Activated CD8-positive, alpha-beta T cell treated with anti-CD3 and anti-CD28 coated beads for 36 hours (primary cell): ENCODE results near the gene JAKMIP2. TPM values are rescaled to one million over a fixed set of nuclear protein-coding genes. Genes with fewer than 3 reads are reported as not detected.
"Not testable (repeated sequence)": the region's sequence is repeated elsewhere in the genome, so short reads cannot be mapped to it uniquely, and the experiment has no call there.

Source experiments
- ATAC-seq: fragments of 200-7000 bp; cut with Tn5 transposase; one replicate; pipeline ENCODE4 v1.10.0; 2021; ENCODE audit warnings: mild to moderate bottlenecking, moderate library complexity
- CTCF ChIA-PET: fragments of 350-600 bp; sonication (Branson Sonifier 250); formaldehyde crosslinking; loops from one replicate; lab custom pipeline; 2021; ENCODE audit warnings: antibody characterized with exemption; lab: Charles Lee
- POLR2A ChIA-PET: fragments of 350-600 bp; sonication (Branson Sonifier 250); formaldehyde crosslinking; loops from one replicate; lab custom pipeline; 2021; ENCODE audit warnings: antibody characterized with exemption; lab: Charles Lee
- DNase-seq: peaks from one replicate; pipeline ENCODE4 v3.0.0-alpha.2; 2020
- H3K27ac Mint-ChIP-seq: one replicate; pipeline ENCODE4 v1.8.0; 2021; ENCODE audit warnings: mild to moderate bottlenecking, mixed read lengths
- H3K27me3 Mint-ChIP-seq: one replicate; pipeline ENCODE4 v1.8.0; 2021; ENCODE audit warnings: mixed read lengths
- H3K36me3 Mint-ChIP-seq: one replicate; pipeline ENCODE4 v1.8.0; 2021; ENCODE audit warnings: low read depth, mixed read lengths
- H3K4me1 Mint-ChIP-seq: one replicate; pipeline ENCODE4 v1.8.0; 2021; ENCODE audit warnings: low read depth, mixed read lengths
- H3K4me3 Mint-ChIP-seq: one replicate; pipeline ENCODE4 v1.8.0; 2021; ENCODE audit warnings: mild to moderate bottlenecking, moderate library complexity, mixed read lengths
- H3K9me3 Mint-ChIP-seq: one replicate; pipeline ENCODE4 v1.8.0; 2021; ENCODE audit warnings: mixed read lengths
- CTCF ChIP-seq: fragments of 200-600 bp; IDR thresholded peaks from one replicate; pipeline ENCODE4 v1.8.0; 2022; ENCODE audit warnings: antibody characterized with exemption, mild to moderate bottlenecking
- intact Hi-C: fragments of 100-400 bp; cut with micrococcal nuclease; formaldehyde crosslinking; loops from one replicate; pipeline ENCODE4 v1.10.0; 2022
- total RNA-seq, 2 experiments: library from RNA; stranded (reverse); gene quantifications; one replicate each; pipeline ENCODE4 v1.2.3, GENCODE V29; 2021

JAKMIP2 gene
- total RNA-seq, 2 experiments from 2014 or later = 2.6 to 3.2 TPM

DNA sequence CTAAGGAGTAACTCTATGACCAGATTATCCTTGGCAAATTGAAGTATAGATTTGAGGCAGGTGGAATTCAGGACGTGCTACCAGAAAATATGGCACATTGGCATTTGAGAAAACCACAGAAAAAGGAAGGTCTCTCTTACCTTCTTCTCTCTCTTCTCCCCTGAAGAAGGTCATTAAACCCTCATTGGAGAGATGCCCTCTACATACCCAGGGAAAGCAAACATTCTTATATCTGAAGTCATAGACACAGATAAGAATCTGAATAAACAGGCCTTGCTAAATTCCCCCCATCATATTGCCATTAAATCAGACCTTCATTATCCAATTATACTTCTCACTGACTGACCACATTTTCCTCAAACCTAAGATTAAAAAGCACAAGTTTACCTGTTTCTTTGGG, 31.2 kb upstream of the JAKMIP2 start:
- DNase-seq (no peak), ATAC-seq (no peak)
- Mint-ChIP-seq H3K4me3 (no peak overlapping the region), H3K9me3 (no peaks in the 10 kb centered on the region), H3K27me3 (no peaks in the 10 kb centered on the region), H3K27ac (no peak overlapping the region), H3K36me3 (no peaks in the 10 kb centered on the region), H3K4me1 (no peaks in the 10 kb centered on the region)
- ChIA-PET CTCF (no interaction called here), POLR2A (no interaction called here)
- no peak for TF ChIP-seq CTCF
- intact Hi-C loops = no loop called here

DNA sequence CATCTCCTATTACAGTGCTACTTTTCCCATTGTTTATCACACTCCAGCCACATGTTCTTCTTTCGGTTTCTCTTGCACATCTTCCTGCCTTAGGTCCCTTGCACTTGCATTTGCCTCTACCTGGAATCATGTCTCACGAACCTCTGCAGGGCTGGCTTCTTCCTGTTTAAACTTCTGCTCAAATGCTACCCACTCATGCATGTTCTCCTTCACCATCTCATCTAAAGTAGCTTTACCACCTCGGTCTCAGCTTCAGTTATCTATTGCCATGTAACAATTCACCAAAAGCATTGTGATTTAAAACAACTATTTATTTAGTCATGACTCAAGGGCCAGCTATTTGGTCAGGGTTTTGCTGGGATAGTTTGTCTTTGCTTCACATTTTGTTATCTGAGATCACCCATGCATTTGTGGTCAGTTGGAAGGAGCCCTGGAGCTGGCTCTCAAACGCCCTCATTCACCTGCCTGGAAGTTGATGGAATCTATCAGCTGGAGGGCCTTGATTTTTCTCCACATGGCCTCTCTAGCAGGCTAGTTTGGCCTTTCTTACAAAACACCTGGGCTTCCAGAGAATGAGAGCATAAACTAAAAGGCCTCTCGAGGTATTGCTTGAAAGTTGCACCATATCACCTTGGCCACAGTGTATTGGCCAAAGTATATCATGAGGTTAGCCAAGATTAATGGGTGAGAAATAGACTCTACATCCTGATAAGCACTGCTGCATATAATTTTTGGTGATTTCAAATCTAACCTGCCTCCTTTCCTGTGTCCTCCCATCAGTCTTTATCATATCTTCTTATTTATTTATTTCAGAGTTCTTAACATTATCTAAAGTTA, 27.5 kb upstream of the JAKMIP2 start:
- ATAC-seq = no peak
- H3K36me3 Mint-ChIP-seq = no peaks in the 10 kb centered on the region
- H3K4me1 Mint-ChIP-seq = peaks cover 6% of the 10 kb centered on the region
- H3K27me3 Mint-ChIP-seq = no peaks in the 10 kb centered on the region
- no peak overlapping the region for H3K4me3 Mint-ChIP-seq
- CTCF ChIA-PET = interaction anchor here (3.5 kb wide), 1 partner anchor 12 kb away, joined by 13 read pairs; no protein-coding TSS in a partner anchor
- no peak overlapping the region for H3K27ac Mint-ChIP-seq
- H3K9me3 Mint-ChIP-seq = no peaks in the 10 kb centered on the region
- intact Hi-C loops = no loop called here
- POLR2A ChIA-PET = no interaction called here
- TF ChIP-seq CTCF = no peak
- DNase-seq = no peak

DNA sequence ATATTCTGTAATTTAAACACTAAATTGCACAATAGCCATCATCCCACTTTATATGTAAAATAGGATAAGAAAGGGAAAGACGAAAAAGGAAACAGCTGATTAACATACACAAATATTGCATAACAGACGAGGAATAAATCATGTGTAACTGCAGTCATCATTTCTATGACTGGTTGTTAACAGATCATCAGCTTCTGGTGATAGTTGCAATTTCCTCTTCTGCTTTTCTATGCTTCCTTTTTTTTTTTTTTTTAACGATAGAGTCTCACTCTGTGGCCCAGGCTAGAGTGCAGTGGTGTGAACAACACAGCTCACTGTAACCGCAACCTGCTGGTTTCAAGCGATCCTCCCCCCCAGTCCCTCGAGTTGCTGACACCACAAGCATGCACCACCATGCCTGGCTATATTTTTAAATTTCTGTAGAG, 22.5 kb upstream of the JAKMIP2 start:
- intact Hi-C loops = no loop called here
- Mint-ChIP-seq H3K36me3 (no peaks in the 10 kb centered on the region), H3K9me3 (no peaks in the 10 kb centered on the region), H3K4me3 (no peak overlapping the region), H3K4me1 (peaks cover 16% of the 10 kb centered on the region), H3K27me3 (peaks cover 2% of the 10 kb centered on the region), H3K27ac (no peak overlapping the region)
- no peak for TF ChIP-seq CTCF
- ATAC-seq = peak; percentile 93
- peak; percentile 74 for DNase-seq
- POLR2A ChIA-PET = no interaction called here
- CTCF ChIA-PET = interaction anchor here (1.5 to 1.7 kb wide), 2 partner anchors 18 to 23 kb away, joined by 6 to 7 read pairs; partner anchors contain the start of gene JAKMIP2

DNA sequence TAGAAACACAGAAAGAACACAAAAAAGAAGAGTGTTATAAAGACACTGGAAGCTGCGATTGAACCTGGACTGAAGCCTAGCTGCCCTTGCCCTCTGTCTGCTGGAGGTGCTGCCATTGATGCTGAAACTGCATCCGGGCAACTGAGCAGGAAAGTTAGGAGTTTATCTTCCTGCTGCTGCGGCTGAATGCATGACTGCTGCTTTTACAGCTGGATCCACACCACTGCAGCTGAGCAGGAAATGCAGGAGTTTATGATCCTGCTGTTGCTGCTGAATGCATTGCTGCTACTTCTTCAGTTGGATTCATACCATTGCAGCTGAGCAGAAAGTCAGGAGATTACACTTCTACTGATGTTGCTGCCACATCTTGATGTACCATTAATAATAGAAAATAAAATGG, 21.8 kb upstream of the JAKMIP2 start:
- H3K27me3 Mint-ChIP-seq = peaks cover 2% of the 10 kb centered on the region
- DNase-seq (no peak), ATAC-seq (no peak)
- H3K4me1 Mint-ChIP-seq = peaks cover 16% of the 10 kb centered on the region
- intact Hi-C loops = no loop called here
- TF ChIP-seq CTCF = no peak
- H3K27ac Mint-ChIP-seq = no peak overlapping the region
- no peak overlapping the region for H3K4me3 Mint-ChIP-seq
- POLR2A ChIA-PET = no interaction called here
- CTCF ChIA-PET = interaction anchor here (1.5 to 1.7 kb wide), 2 partner anchors 19 to 22 kb away, joined by 6 to 7 read pairs; partner anchors contain the start of gene JAKMIP2
- H3K9me3 Mint-ChIP-seq = no peaks in the 10 kb centered on the region
- no peaks in the 10 kb centered on the region for H3K36me3 Mint-ChIP-seq

DNA sequence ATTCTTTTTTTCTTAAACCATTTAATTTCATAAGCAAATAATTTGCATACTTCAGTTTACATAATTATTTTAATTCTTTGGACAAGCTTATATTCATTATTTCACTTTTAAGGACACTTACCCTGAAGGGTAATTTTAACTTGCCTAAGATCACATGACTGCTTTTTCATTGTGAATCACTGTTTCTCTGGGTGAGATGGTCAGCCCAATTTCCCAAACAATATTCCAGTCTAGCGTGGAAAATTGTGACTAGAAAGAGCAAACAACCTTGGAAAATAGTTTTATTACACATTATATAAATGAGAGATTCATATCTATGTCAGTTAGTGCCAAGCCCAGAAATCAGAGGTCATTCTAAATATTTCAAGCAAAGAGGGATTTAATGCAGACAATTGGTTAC, 21.4 kb upstream of the JAKMIP2 start:
- ChIA-PET POLR2A (no interaction called here), CTCF (interaction anchor here (1.5 to 1.7 kb wide), 2 partner anchors 19 to 22 kb away, joined by 6 to 7 read pairs; partner anchors contain the start of gene JAKMIP2)
- no peak for TF ChIP-seq CTCF
- Mint-ChIP-seq H3K27ac (no peak overlapping the region), H3K27me3 (peaks cover 2% of the 10 kb centered on the region), H3K4me3 (no peak overlapping the region), H3K9me3 (no peaks in the 10 kb centered on the region), H3K4me1 (peaks cover 16% of the 10 kb centered on the region), H3K36me3 (no peaks in the 10 kb centered on the region)
- no peak for DNase-seq
- ATAC-seq = no peak
- intact Hi-C loops = no loop called here

GRCh38 chr5:147803161-147803560, 20.6 kb upstream of the JAKMIP2 start:
- DNase-seq, ATAC-seq, intact Hi-C loops, H3K36me3 Mint-ChIP-seq, H3K4me3 Mint-ChIP-seq, POLR2A ChIA-PET, CTCF ChIA-PET, H3K27ac Mint-ChIP-seq, H3K27me3 Mint-ChIP-seq, H3K9me3 Mint-ChIP-seq: not testable (repeated sequence)
- peaks cover 16% of the 10 kb centered on the region for H3K4me1 Mint-ChIP-seq
